HG03175 (cell line): ENCODE results near the gene ISG20.

Experiments
- ATAC-seq: cut with Tn5 transposase; IDR thresholded peaks from one replicate; pipeline ENCODE4 v1.9.1; 2021; ENCODE audit warnings: mild to moderate bottlenecking, moderate library complexity; ENCODE audit not compliant: unreplicated experiment

The ISG20 gene

DNA sequence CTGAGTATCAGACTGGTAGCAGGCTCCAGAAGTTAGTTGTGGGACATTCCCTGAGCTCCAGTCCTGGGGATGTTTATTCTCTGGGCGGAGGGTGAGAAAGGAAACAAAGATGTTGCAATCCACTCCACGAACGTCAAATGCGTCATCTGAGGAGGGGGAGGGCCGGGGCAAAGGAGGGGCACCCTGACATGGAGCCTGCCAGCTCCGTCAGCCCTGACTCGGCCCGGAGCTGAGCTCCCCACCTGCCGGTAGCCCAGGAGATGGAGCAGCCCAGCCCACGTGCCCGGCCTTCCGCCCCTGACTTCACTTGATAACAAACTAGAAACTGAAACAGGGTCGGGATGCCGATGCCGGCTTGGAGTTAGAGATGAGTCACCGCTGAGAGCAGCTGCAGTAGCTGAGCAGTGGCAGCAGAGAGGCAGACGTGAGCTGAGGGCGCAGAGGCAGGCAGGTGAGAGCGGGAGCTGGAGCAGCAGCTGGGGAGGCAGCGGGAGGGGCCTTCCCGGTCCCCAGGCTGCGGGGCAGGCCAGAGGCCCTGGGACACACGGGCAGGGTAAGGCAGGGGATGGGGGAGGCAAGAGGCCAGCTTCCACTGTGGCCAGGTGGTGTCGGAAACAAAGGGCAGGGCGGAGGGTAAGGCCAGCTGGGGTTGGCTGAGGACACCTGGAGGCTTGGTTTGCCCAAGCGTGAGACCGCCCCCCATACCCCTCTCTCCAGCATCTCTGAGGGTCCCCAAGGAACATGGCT lies at the start of gene ISG20:
TSS of gene ISG20 (plus strand) at position 391 of the 747 bp plus-strand sequence. CDS start at position 742, 351 bp downstream.
- peak; percentile 74 for ATAC-seq

DNA sequence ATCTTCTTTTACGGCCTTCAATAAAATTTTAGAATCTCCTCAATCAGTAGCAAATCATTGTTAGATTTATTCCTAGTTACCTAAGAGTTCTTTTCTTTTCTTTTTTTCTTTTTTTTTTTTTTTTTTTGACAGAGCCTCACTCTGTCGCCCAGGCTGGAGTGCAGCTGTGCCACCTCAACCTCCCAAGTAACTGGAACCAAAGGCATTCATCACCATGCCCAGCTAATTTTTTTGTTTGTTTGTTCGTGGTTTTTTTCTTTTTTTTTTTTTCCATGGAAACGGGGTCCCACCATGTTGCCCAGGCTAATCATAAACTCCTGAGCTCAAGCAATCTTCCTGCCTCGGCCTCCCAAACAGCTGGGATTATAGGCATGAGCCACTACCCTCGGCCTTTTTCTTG lies 48.1 kb upstream of the ISG20 start:
- no peak for ATAC-seq

DNA sequence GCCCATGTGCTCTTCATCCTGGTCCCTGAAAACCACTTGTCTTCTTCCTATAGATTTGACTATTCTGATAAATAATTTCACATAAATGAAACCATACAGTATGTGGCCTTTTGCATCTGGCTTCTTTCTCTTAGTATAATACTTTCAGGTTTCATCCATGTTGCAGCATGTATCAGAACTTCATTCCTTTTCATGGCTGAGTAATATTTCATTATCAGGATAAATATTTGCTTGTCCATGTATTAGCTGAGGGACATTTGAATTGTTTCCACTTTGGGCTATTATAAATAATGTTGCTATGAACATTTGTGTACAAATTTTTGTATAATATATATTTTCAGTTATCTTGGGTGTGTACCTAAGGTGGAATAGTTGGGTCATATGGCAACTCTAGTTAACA lies 47.4 kb upstream of the ISG20 start:
- no peak for ATAC-seq

DNA sequence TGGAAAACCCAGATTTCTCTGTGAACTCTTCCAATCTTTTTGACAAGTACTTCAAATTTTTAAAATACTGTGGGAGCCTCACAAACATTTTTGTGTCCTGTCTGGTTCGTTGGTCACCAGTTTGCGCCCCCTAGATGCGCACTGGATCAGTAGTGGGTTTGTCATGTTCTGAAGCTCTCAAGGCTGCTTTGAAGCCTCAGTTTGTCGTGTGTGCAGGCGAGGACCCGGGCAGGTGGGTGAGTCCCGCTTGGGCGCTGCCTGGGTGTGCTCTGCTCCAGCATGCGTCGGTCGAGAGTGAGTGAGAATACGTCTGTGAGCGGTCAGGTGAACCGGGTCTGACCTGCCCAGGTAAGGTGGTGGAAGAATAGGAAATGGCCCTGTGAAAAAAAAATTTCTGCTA lies 34.9 kb upstream of the ISG20 start:
- ATAC-seq: no peak

DNA sequence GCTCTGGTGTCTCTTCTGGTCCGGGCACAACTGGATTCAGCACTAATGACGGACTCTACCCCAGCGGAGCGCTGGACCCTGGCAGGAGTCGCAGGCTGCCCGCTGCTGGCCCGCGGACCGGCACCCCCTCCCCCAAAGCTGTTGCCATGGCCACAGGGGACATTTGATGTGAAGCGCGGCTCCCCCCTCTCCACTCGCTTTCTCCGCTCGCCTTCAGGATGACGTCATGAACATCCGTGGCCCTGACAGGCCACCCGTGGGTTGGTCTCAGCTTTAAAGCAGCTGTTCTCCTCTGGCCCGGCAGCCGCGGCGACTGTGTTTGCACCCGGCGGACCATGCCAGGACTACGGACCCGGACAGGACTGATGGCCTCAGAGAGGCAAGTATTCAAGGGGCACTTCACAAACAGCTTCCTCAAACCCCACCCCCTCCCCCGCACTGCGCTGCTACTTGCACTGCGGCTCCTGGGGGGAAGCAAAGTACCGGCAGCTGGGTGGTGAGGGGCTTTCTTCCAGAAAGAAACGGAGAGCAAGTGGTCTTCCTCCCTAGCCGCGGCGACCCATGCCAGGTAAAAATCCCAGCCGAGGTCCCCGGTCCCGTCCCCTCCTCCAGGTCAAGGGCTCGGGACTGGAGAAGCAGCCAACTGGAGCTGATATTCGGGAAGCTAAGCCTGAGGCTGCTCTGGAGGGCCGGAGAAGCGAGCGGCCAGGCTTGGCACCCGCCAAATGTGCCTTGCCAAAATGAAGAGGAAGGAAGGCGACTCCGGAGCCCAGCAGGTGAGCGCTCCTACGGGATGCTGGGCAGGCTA lies 34.2 kb upstream of the ISG20 start:
- no peak for ATAC-seq

DNA sequence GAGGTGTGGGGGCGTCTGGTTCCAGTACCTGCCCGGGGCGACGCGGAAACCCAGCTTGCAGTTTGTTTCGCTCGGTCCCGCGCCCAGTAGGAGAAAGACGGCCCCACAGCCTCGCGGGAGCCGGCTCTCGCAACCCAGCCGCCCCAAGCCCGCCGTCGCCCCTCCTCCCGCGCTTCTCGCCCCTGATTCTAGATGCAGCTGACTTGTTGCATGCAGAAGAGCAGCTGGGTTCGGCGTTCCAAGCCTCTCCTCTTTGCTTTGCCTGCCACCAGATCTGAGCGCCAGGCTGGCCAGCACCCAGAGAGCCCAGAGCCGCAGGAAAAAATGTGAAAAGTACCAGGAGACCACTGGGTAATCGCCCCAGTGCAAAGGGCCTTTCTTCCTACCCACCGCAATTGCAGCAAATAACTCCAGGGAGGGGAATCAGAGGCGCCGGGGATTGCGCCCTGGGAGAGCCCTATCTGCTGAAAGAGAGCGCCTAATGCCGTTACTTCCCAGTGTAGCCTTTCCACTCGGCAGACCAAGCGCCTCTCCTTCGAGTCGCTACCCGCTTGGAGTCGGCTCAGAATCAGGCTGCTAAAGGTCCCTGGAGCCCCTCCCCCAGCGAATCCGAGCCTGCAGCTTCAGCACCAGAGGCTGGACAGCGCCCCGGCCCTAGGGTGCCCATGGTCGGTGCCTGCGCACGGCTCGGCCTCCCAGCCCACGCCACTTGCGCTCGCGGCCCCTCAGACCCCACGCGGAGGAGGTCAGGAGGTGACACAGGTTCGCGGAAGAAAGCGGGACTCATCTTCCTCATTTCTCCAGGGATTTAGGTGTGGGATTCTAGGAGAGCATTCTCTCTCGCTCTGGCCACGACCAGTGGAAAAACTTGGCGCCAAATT lies 33.4 kb upstream of the ISG20 start:
- no peak for ATAC-seq

DNA sequence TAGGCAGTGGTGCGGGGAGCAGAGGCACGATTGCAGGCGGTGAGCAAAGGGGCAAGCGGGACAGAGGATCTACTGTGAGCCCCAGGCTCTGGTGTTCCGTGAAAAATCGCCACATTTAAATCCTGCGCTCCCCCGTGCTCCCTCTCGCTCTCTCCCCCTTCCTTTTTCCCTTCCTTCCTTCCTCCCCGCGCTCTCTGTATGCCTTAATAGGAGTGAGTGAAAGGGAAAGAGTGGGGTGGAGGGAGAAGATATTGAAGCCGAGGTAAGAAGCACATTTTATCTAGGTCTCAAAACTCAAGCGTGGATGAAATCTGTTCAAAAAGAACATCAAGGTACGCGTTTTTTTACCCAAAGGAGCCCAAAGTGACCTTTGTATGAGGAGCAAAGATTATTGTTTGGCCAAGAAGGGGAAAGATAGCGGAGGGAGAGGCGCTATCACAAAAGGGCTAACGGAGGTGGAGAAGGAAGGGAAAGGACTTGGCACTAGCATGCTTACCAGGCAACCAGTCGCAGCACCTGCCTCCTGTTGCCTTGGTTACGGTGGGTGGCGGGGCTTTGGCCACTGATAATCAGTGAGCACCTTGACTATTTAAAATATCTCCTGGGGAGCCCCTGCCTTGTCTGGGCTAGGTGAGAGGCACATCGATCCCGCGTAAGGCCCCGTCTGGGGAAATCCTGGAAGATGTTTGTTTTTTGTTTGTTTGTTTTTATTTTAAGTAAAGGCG lies 32.6 kb upstream of the ISG20 start:
- ATAC-seq: no peak

DNA sequence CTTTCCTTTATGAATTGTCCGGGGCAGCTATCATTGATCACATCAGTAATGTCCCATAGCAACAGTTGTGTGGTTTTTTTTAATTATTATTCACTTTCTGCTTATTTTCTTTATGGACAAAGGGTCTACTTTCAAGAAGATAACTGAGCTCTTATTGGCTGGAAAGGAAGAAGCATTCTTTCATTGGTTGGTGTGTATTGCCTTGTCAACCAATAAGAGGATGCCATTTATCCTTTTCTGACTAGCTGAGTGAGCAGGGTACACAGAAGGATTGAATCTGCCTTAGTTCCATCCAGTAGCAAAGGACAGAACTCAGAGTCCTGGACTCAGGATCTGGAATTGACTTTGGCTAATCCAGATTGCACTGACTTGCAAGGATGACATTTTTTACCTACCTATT lies 30.9 kb upstream of the ISG20 start:
- ATAC-seq: no peak

DNA sequence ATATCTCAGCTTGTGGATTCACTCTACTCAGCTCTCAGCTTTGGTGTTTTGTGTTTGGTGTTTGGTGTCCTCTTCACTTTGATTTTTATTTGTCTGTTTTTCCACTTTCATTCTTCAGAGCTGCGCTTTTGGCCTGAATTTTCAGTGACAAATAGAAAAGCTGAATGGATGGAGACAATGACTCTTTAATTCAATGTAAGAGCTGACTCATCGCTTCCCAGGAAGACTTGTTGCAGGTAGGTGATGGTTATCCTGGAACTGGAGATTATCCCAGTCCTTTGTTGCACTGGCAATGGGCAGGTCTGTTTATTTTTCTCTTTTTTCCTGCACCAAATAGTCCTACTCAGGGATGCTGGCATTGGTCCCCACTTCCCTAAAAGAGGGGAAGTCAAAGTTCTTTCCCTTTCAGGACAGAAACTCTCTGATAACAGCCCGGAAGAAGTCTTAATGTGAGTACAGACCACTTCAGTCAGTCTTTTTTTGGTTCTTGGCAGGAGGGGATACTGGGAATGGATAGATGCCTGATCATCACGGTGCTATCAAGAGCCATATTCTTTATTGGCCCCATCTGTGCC lies 30.1 kb upstream of the ISG20 start:
- ATAC-seq: no peak

DNA sequence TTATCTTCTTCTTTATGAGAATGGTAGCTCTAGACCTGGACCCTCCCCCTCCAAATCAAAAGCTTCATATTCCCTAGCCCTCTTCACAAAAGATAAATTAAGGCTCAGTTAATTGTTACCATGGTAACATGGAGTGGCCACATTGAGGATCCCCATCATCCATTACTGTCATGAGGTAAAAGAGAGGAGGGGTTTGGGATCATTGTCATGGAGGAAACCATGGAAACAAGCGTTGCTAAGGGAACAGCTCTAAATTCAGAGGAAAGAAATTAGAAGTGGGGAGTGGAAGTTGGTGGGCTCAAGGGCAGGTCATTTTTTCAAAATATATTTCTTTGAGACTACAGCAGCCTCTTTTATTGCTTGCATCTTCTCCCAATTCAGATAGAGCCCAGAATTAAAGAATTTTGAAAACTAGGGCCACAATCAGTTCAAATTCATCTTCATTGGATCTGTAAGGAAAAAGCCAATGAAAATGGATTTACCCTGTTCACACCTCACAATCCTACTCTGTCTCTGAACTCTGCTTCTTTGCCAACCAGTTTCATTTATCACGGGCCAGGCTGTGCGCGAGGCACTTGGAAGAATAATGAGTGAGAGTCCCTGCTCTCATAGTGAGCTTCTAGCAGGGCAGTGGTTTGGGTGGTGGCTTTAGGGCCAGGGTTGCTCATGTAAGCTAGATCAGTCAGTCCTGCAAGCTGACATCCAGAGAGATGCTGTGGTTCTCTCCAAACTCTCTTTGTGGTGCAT lies 29.3 kb upstream of the ISG20 start:
- ATAC-seq: no peak

DNA sequence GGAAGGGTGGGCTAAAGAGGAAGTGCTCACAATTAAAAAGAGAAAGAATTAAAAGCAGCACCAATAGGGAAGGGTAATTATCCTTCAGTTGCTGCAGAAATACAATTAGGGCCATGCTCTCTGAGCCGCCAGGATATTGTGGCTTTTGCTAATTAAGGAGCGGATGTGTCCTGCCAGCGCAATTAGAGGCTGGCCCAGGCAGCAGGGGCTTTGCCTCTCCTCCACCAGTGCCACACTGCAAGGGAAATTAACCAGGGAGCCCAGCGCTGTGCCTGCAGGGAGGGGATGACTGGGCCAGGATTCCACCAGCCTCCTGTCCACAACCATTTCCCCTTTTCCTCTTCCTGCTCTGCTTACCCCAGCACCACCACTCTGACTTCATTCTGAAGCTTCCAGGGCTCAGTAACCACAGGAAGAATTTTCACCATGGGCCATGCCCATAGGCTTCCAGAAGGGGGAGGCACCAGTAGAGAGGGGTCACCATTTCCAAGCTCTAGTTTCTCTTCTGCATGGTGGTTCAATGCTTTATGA lies 28.1 kb upstream of the ISG20 start:
- ATAC-seq: no peak

DNA sequence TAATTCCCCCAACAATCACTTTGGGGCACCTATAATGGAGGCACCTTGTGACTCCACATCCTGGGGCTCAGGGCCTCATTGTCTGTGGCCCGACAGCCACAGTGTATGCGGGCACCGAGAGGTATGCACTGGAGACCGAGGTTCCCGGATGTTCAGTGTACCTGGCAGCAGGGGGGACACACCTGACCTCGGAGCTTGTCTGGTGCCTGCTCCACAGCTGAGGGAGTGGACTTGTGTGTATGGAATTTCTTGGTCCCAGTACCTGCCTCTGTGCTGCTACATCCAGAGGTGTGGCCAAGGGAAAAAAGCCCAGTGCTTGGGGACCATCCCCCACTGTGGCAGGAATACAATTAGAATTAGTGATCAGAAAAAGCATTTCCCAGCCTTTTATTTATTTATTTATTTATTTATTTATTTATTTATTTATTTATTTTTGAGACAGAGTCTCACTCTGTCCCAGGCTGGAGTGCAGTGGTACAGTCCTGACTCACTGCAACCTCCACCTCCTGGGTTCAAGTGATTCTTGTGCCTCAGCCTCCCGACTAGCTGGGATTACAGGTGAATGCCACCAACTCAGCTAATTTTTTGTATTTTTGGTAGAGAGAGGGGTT lies 26.5 kb upstream of the ISG20 start:
- no peak for ATAC-seq

DNA sequence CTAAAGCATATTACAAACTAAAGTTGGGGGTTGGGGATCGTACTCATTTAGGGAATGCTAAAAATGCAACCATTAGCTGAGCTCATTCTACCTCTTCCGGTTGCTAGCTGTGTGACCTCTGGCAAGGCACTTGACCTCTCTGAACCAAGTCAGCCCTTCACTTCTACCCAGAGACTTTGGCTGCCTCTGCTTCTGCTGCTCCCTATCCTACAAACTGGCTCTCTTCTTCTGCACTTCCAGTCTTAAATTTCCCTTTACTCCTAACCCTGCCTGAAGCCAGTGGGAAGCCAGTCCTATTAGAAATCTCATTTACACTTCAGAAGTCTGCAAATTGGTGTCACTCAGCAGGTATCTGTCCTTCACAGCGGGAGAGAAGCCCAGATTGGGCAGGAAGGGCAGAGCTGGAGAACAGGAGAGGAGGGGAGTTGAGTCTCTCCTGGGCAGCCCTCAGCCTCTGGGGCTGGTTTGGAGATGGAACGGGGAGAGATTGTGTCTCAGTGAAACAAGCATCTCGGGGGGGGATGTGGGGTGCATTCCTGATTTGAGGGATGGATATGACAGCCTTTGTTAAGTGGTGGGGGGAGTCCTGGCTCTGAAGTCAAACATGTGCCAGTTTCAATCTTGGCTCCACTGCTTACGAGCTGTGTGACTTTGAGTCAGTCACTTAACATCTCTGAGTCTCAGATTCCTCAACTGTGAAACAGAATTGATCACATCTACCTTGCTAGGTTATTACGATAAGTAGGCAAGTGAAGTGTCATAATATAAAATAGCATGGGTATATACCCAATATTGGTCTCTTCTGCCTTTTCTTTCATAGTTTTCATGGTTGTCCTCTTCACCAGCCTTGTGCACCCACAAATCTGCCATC lies 25.5 kb upstream of the ISG20 start:
- ATAC-seq: no peak

DNA sequence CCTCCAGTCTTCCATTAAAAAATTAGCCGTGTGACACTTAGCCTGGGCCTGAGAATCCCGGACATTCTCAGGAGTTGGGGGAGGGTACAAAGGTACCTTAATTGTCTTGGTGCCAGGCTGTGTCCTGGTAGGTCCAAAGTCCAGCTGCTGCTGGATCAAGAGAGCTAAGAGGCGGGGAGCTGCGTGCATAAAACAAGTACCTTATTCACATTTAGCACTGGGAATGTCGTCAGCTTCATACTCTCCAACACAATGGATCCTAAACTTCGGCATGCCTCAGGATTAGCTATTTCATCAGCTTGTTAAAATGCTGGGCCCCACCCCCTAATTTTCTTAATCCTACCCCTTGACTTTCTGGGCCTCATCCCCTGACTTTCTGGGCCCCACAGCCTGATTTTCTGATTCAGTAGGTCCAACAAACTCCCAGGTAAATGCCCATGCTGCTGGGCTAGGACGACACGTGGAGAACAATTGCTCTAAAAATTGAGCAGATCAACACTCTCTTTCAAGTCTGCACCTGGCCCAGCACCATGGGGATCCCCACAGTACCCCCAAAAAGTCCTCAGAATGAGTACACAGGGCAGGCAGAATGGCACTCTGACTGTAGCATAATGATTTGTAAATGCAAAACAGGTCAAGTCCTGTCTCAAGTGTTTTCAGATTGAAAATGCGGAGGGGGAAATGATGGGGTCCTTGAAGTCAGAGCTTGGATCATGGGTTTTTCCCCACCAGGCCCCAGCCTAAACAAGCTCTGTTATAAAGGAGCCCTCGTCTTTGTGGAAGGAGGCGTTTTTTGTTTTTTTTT lies 23.3 kb upstream of the ISG20 start:
- ATAC-seq: no peak

DNA sequence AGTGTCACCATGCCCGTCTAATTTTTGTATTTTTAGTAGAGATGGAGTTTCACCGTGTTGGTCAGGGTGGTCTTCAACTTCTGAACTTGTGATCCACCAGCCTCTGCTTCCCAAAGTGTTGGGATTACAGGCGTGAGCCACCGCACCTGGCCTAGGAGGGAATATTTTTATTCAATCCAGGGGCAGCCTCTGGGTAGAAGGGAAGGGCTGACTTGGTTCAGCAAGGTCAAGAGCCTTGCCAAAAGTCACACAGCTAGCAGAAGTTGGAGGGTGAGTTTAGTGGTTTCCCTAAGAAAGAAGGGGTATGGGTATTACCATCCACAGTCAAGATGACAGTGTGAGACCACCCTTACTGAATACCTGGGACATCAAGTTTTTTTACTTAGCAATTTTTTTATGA lies 22.6 kb upstream of the ISG20 start:
- ATAC-seq: no peak

DNA sequence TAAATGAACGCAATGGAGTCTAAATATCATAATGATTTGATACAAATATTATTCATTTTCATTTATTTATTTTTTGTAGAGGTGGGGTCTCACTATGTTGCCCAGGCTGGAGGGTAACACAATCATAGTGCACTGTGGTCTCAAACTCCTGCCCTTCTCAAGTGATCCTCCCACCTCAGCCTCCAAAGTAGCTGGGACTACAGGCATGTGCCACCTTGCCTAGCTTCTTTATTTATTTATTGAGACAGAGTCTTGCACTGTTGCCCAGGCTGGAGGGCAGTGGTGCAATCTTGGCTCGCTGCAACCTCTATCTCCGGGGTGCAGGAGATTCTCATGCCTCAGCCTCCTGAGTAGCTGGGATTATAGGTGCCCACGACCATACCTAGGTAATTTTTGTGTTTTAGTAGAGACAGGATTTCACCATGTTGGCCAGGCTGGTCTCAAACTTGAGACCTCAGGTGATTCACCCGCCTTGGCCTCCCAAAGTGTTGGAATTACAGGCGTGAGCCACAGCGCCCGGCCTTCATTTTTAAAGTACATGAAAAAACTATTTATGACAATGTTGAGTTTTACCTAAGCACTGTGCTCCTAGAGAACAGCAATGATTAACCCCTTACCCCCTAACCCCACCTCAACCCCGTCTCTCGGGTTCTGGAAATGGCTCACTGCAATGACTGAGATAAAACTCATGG lies 21.6 kb upstream of the ISG20 start:
- ATAC-seq: no peak

DNA sequence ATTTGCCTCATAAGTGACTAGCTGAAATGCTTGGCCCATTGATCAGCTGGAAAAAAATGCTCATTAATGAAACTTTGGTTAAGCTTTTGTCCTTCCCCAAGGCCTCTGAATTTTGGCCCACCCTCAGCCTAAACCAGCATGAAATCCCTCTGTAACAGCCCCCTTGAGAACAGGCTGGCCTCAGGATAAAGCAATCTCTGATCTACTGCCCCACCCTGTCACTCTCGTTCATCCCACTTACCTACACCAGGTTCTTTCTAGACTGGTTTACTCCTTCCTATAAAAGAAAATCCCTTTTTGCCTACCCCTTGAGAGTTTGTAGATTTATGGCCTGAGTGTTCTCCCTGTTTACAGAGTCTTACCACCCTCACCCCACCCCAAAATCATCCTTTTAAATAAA lies 21.0 kb upstream of the ISG20 start:
- ATAC-seq: no peak
